Activated CD8-positive, alpha-beta T cell treated with anti-CD3 and anti-CD28 coated beads for 36 hours (primary cell): ENCODE measurements around the gene ADAM19. TPM values are rescaled to one million over a fixed set of nuclear protein-coding genes. Genes with fewer than 3 reads are reported as not detected.

ENCODE experiments used
- ATAC-seq: fragments of 200-7000 bp; cut with Tn5 transposase; one replicate; pipeline ENCODE4 v1.10.0; 2021; ENCODE audit warnings: mild to moderate bottlenecking, moderate library complexity
- CTCF ChIA-PET: fragments of 350-600 bp; sonication (Branson Sonifier 250); formaldehyde crosslinking; loops from one replicate; lab custom pipeline; 2021; ENCODE audit warnings: antibody characterized with exemption; lab: Charles Lee
- POLR2A ChIA-PET: fragments of 350-600 bp; sonication (Branson Sonifier 250); formaldehyde crosslinking; loops from one replicate; lab custom pipeline; 2021; ENCODE audit warnings: antibody characterized with exemption; lab: Charles Lee
- DNase-seq: peaks from one replicate; pipeline ENCODE4 v3.0.0-alpha.2; 2020
- H3K27ac Mint-ChIP-seq: one replicate; pipeline ENCODE4 v1.8.0; 2021; ENCODE audit warnings: mild to moderate bottlenecking, mixed read lengths
- H3K27me3 Mint-ChIP-seq: one replicate; pipeline ENCODE4 v1.8.0; 2021; ENCODE audit warnings: mixed read lengths
- H3K36me3 Mint-ChIP-seq: one replicate; pipeline ENCODE4 v1.8.0; 2021; ENCODE audit warnings: low read depth, mixed read lengths
- H3K4me1 Mint-ChIP-seq: one replicate; pipeline ENCODE4 v1.8.0; 2021; ENCODE audit warnings: low read depth, mixed read lengths
- H3K4me3 Mint-ChIP-seq: one replicate; pipeline ENCODE4 v1.8.0; 2021; ENCODE audit warnings: mild to moderate bottlenecking, moderate library complexity, mixed read lengths
- H3K9me3 Mint-ChIP-seq: one replicate; pipeline ENCODE4 v1.8.0; 2021; ENCODE audit warnings: mixed read lengths
- CTCF ChIP-seq: fragments of 200-600 bp; IDR thresholded peaks from one replicate; pipeline ENCODE4 v1.8.0; 2022; ENCODE audit warnings: antibody characterized with exemption, mild to moderate bottlenecking
- intact Hi-C: fragments of 100-400 bp; cut with micrococcal nuclease; formaldehyde crosslinking; loops from one replicate; pipeline ENCODE4 v1.10.0; 2022
- total RNA-seq, 2 experiments: library from RNA; stranded (reverse); gene quantifications; one replicate each; pipeline ENCODE4 v1.2.3, GENCODE V29; 2021

The ADAM19 gene
- total RNA-seq, 2 experiments from 2014 or later, result 12.3 to 12.9 TPM

GRCh38 chr5:157602505-157602904, 26.9 kb upstream of the ADAM19 start:
- POLR2A ChIA-PET, result interaction anchor here (0.9 kb wide), 1 partner anchor 8 kb away, joined by 3 read pairs; no protein-coding TSS in a partner anchor
- Mint-ChIP-seq H3K27me3 (no peaks in the 10 kb centered on the region), H3K27ac (peak overlapping the region; percentile 80), H3K36me3 (peaks cover 3% of the 10 kb centered on the region), H3K4me1 (peaks cover 73% of the 10 kb centered on the region), H3K4me3 (no peak overlapping the region), H3K9me3 (peaks cover 11% of the 10 kb centered on the region)
- intact Hi-C loops, result loop anchor here (2.0 kb wide), 1 partner anchor 62 kb away; no protein-coding TSS in a partner anchor
- CTCF ChIA-PET, result no interaction called here
- peak; percentile 71 for ATAC-seq
- no peak for TF ChIP-seq CTCF
- peak; percentile 76 for DNase-seq

- CTCF ChIA-PET, result interaction anchor here (1.0 kb wide), 1 partner anchor 143 kb away, joined by 3 read pairs; no protein-coding TSS in a partner anchor
- intact Hi-C loops, result no loop called here
- Mint-ChIP-seq H3K9me3 (peaks cover 13% of the 10 kb centered on the region), H3K4me1 (peaks cover 84% of the 10 kb centered on the region), H3K27ac (peak overlapping the region; percentile 76), H3K27me3 (no peaks in the 10 kb centered on the region), H3K4me3 (no peak overlapping the region), H3K36me3 (peaks cover 5% of the 10 kb centered on the region)
- no peak for TF ChIP-seq CTCF
- no peak for ATAC-seq
- DNase-seq, result no peak
- POLR2A ChIA-PET, result no interaction called here
Measured at GRCh38 chr5:157600252-157600651, 24.7 kb upstream of the ADAM19 start.

- no peak for TF ChIP-seq CTCF
- peak overlapping the region; percentile 43 for H3K27ac Mint-ChIP-seq
Measured at GRCh38 chr5:157599565-157599964, 24.0 kb upstream of the ADAM19 start.

GRCh38 chr5:157598350-157598936, 22.9 kb upstream of the ADAM19 start:
- H3K27ac Mint-ChIP-seq, result peak overlapping the region; percentile 81
- H3K36me3 Mint-ChIP-seq, result peaks cover 5% of the 10 kb centered on the region
- H3K27me3 Mint-ChIP-seq, result peaks cover 2% of the 10 kb centered on the region
- POLR2A ChIA-PET, result interaction anchor here (1.0 kb wide), 1 partner anchor 9 kb away, joined by 6 read pairs; no protein-coding TSS in a partner anchor
- ATAC-seq (no peak), DNase-seq (no peak)
- no peak for TF ChIP-seq CTCF
- peaks cover 85% of the 10 kb centered on the region for H3K4me1 Mint-ChIP-seq
- intact Hi-C loops, result no loop called here
- no peak overlapping the region for H3K4me3 Mint-ChIP-seq
- CTCF ChIA-PET, result no interaction called here
- peaks cover 11% of the 10 kb centered on the region for H3K9me3 Mint-ChIP-seq

More at GRCh38 chr5:157599565-157599964, 24.0 kb upstream of the ADAM19 start:
- peaks cover 5% of the 10 kb centered on the region for H3K36me3 Mint-ChIP-seq
- peaks cover 86% of the 10 kb centered on the region for H3K4me1 Mint-ChIP-seq
- intact Hi-C loops, result no loop called here
- ChIA-PET CTCF (no interaction called here), POLR2A (no interaction called here)
- DNase-seq (no peak), ATAC-seq (no peak)
- H3K9me3 Mint-ChIP-seq, result peaks cover 13% of the 10 kb centered on the region
- no peaks in the 10 kb centered on the region for H3K27me3 Mint-ChIP-seq
- no peak overlapping the region for H3K4me3 Mint-ChIP-seq

GRCh38 chr5:157597277-157597676, 21.7 kb upstream of the ADAM19 start:
- H3K36me3 Mint-ChIP-seq, result peaks cover 5% of the 10 kb centered on the region
- no peak for ATAC-seq
- H3K27ac Mint-ChIP-seq, result peak overlapping the region; percentile 74
- ChIA-PET POLR2A (interaction anchor here (1.1 to 1.8 kb wide), 3 partner anchors 12 to 27 kb away, joined by 4 to 7 read pairs (median 6); no protein-coding TSS in a partner anchor), CTCF (interaction anchor here (1.1 to 1.8 kb wide), 5 partner anchors 11 to 147 kb away, joined by 3 to 12 read pairs (median 4); partner anchors contain the start of gene LSM11)
- TF ChIP-seq CTCF, result no peak
- DNase-seq, result no peak
- peaks cover 11% of the 10 kb centered on the region for H3K9me3 Mint-ChIP-seq
- H3K27me3 Mint-ChIP-seq, result peaks cover 5% of the 10 kb centered on the region
- H3K4me3 Mint-ChIP-seq, result no peak overlapping the region
- peaks cover 83% of the 10 kb centered on the region for H3K4me1 Mint-ChIP-seq
- intact Hi-C loops, result no loop called here
